Caki2 (cell line): Measurements from ENCODE around the gene BIVM. TPM values are rescaled to one million over a fixed set of nuclear protein-coding genes. Genes with fewer than 3 reads are reported as not detected.

Experiments
- DNase-seq: peaks from one replicate; pipeline ENCODE4 v3.0.0-alpha.2; 2015; ENCODE audit warnings: low read depth
- in situ Hi-C: cut with HindIII; loops from 2 replicates; pipeline ENCODE4 v1.10.0; 2016; ENCODE audit warnings: low sequenced_read_pairs, low pct_unique_long_range_greater_than_20kb, mixed read lengths
- total RNA-seq: library from RNA; depleted of rRNA; stranded (reverse); fragments of >200 nt; shearing (Covaris generic); gene quantifications from 2 replicates; pipeline ENCODE4 v1.2.3, GENCODE V29; 2014; ENCODE audit warnings: low replicate concordance; rRNA removed

BIVM gene
- total RNA-seq, 1 experiment from 2014 or later, result 10.9 TPM

DNA sequence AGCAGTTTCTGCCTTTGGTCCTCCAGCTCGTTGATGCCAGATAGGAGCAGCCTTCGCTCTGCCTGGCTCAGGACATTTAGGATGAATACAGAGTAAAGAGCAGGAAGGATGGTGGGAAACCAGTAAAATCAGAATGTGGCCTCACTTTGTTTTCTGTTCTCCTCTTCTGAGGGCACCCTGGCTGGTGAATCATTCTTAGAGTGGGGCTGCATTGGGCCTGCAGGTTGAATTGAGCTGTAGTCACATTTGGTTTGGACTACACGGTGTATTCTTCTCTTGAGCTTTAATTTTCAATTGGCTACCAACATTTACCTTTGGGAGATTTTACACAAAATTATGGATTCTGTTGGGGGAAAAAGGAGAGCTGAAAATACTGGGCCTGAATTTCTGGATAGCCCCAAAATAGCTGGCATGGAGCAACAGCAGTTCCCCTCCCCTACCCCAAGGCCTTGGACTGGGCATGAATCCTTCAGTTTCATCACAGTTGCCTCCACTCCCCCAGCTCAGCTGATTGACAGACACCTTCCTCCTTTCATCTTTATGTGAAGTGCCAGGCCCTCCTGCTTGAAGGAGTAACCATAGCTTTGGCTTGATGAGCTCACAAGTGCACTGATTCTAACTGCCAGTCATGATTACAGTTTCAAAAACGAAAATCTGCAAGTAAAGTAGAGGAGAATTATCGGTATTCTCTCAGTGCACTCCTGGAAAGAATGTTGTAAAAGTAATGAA lies 71.2 kb downstream of the BIVM start:
- DNase-seq, result no peak
- in situ Hi-C loops, result no loop called here

DNA sequence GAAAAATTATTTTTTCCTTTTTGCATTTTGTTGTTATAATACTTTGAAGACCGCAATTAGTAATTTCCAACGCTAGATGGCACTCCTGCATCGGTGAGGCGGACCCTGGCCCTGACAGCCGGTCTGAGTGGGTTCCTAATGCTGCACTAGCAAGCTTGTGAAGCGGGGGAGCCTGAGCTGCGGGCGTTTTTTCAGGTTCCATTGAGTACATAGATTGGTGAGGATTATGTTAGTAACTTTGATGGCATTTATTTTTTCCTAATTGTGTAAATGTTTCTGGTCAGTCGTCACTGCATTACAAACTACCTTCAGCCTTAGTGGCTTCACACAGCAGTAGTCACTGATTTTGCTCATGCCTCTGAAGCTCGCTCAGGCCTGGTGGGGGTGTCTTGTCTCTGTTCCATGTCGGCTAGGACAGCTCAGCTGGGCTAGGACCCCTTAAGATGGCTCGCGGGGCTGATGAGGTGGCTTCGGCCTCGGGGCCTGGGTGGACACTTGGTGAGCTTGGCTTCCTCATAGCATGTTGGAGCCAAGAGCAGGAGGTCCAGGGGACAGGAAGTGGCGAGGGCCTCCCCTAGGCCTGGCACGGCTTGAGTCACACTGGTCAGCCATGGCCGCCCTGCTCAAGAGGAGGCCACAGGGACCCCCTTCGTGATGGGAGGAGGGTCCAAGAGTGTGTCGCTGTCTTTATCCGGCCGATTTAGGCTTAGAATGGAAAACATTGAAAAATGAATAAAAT lies 71.9 kb downstream of the BIVM start:
- DNase-seq, result peak; percentile 25
- in situ Hi-C loops, result no loop called here

DNA sequence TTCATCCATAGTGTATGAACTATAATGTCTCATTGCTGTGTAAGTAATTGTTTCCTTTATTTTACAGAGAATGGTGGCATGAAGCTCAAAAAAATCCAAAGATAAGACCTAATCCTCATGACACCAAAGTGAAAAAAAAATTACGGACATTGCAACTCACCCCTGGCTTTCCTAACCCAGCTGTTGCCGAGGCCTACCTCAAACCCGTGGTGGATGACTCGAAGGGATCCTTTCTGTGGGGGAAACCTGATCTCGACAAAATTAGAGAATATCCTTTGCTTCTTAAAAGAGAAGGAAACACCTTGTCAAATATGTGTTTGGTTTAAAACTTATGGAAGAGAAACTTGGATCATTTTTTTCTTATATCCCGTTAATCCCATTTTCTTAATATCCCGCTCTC lies 73.2 kb downstream of the BIVM start:
- DNase-seq, result no peak
- in situ Hi-C loops, result no loop called here

DNA sequence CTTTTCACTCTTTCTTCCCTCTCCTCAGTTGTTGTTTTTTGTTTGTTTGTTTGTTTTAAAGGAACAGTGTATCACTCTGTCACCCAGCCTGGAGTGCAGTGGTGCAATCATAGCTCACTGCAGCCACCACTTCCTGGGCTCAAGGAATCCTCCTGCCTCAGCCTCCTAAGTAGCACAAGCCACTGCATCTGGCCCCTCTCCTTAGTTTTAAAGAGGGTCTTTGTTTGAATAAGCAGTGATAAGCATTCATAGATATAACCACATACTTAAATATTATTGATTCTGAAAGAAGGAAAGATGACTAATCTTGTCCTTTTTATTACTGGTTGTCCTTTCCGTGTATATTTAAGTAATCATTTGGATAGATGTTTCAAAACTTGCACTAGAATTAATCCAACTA lies 73.6 kb downstream of the BIVM start:
- in situ Hi-C loops, result no loop called here
- no peak for DNase-seq

DNA sequence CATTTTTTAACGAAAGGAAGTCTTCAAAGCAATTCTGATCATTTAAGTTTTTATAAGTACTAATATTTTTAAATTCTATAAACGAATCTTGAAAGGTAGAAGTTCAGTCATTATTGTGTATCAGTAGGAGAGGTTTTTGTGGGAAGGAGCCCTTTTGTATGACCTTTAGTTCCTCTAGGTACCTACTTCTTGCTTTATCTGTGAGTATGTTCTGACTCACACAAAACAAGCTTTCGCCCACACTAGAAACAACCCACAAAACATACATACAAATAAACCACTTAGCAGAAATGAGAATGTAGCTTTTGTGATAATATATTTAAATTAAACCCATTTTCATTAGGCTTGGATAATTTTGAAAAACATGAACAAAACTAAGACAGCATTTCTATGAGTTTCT lies 74.7 kb downstream of the BIVM start:
- in situ Hi-C loops, result no loop called here
- DNase-seq, result no peak

DNA sequence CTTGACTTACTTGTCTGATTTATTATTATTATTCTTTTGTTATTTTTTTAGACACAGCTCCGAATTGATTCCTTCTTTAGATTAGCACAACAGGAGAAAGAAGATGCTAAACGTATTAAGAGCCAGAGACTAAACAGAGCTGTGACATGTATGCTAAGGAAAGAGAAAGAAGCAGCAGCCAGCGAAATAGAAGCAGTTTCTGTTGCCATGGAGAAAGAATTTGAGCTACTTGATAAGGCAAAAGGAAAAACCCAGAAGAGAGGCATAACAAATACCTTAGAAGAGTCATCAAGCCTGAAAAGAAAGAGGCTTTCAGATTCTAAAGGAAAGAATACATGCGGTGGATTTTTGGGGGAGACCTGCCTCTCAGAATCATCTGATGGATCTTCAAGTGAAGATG lies 76.3 kb downstream of the BIVM start:
- in situ Hi-C loops, result no loop called here
- no peak for DNase-seq

DNA sequence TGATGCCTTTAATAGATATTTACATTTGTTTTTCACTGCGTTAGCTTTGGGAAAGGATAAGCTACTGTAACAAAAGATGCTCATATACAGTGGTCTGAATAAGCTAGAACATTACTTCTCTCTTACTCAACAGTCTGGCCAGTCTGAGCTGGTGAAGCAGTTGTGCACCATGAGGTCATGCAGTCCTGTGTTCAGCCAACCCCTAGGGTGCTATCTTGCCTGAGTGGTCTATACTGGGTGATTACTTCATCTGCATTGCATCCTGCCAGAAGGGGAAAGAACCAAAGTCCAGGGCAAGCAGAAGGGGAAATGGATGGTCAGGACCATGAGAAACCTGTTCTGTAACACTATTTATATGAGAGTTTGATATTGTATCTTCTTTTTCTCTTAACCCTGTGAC lies 78.4 kb downstream of the BIVM start:
- DNase-seq, result no peak
- in situ Hi-C loops, result no loop called here

DNA sequence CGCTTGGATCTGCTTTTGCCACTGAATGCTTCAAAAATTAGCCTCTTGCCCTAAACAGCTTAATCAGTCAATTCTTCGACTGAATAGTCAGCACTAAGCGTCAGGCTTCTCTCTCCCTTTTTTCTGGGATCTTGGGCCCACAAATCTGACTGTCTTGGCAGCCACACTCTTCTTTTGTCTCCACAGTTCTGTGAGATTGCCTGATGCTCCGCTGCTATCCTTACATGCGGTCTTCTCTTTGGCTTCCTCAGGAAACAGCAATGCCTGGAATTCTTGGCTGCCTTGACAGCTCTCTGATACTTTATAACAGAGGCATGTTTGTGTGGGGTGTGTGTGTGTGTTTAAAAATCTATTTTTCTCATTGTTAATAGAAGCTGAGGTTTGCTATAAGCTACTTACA lies 79.6 kb downstream of the BIVM start:
- in situ Hi-C loops, result no loop called here

DNA sequence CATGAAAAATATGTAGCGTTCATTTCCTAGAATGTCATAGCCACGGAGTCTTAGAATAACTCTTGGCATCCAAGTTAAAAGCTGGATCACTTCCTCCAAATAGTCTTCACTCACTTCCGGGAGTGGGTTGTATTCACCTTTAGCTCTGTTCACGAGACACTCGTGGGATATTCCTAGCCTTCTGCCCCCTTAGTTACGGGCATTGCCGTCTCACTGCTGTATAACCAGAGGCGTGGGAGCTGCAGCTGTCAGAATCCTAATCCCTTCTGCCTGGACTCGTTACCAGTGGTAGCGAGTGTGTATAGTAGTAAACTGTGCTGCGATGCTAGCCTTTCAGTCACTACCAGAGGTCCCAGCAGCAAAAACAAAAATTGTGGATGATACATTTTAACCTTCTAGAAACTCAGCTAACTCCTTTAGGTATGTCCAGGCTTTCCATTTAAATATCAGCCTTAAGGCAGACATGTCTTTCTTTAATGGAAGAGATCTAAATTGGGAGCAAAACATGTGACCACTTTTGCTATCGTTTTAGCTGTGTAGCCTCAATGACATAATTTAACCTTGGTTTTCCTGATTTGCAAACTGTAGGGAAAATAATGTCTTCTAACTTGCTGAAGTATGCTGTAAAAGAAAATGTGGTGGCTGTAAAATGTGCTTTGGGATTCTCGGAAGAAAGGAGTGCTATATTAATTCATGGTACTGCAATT lies 81.0 kb downstream of the BIVM start:
- in situ Hi-C loops, result no loop called here
- no peak for DNase-seq

More for the DNA sequence above, 79.6 kb downstream of the BIVM start:
- no peak for DNase-seq

DNA sequence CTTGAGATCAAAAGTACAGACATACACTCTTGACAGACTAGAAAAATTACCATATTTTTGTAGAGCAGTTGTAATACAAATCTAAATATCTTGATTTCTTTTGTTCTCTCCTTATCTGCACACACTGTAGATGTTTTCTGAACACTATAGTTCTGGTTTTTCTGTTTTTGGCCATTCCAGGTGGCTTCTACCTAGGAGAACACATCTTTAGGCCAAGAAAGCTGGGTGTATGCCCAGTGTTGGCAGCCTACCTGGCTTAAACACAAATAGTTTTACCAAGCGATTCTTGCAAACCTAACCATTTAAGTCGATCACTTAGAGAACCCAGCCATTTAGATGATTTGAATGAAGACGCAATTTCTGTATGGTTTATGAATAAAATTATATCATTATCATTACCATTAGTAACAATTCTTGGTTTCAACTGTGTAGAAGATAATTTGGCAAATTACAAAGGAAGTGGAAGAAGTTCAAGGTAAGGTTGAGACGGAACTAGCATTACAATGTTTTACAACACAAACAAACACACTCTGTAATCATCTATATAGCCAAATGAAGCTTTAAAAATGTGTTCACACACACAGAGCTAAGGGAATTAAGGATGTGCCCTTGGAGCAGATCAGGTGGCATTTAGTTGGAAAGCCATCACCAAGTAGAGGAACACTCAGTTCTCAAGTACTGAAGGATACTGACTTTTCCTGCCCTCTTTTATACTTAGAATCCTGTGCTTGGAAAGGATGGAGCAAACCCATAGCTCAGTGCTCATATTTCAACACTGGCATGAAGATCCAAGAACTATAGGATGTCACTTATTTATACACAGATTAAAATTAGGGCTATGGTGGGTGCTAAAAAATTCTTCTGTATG lies 83.1 kb downstream of the BIVM start:
- no peak for DNase-seq
- in situ Hi-C loops, result no loop called here

Other genes with a start within 250 kb of the BIVM start
- gene TPP2, start 202.1 kb upstream of the BIVM start, total RNA-seq, result 18.7 and 19.5 TPM in 2 replicates
- gene METTL21C, start 104.1 kb upstream of the BIVM start, total RNA-seq, result not detected in 2 replicates
- 29.5 and 34.7 TPM in 2 replicates for gene TEX30, start 25.3 kb upstream of the BIVM start, total RNA-seq
- gene POGLUT2, start 143 bp upstream of the BIVM start, total RNA-seq, result 10.6 and 12.1 TPM in 2 replicates
- 16.2 and 21.9 TPM in 2 replicates for gene ERCC5, start 46.9 kb downstream of the BIVM start, total RNA-seq